Measurements from ENCODE around the gene METTL6.

The METTL6 gene

GRCh38 chr3:15455756-15456155, 28.4 kb upstream of the METTL6 start:
- TF ChIP-seq CTCF (IDR thresholded peaks at IDR 0.05; ENCODE audit: low read depth, low read length, missing control alignments) = no peak
- no peak for DNase-seq (ENCODE audit: low read depth)
- H3K4me3 ChIP-seq (ENCODE audit: low read depth, low read length) = no peak overlapping the region

- H3K4me3 ChIP-seq (ENCODE audit: low read depth, low read length) = no peak overlapping the region
- no peak for TF ChIP-seq CTCF (IDR thresholded peaks at IDR 0.05; ENCODE audit: low read depth, low read length, missing control alignments)
- no peak for DNase-seq (ENCODE audit: low read depth)
Measured at GRCh38 chr3:15454965-15455364, 27.6 kb upstream of the METTL6 start.

GRCh38 chr3:15453991-15454625, 26.8 kb upstream of the METTL6 start:
- DNase-seq (ENCODE audit: low read depth) = no peak
- no peak for TF ChIP-seq CTCF (IDR thresholded peaks at IDR 0.05; ENCODE audit: low read depth, low read length, missing control alignments)
- H3K4me3 ChIP-seq (ENCODE audit: low read depth, low read length) = no peak overlapping the region

- no peak for DNase-seq (ENCODE audit: low read depth)
- H3K4me3 ChIP-seq (ENCODE audit: low read depth, low read length) = no peak overlapping the region
- TF ChIP-seq CTCF (IDR thresholded peaks at IDR 0.05; ENCODE audit: low read depth, low read length, missing control alignments) = no peak
Measured at GRCh38 chr3:15453501-15453900, 26.2 kb upstream of the METTL6 start.

DNA sequence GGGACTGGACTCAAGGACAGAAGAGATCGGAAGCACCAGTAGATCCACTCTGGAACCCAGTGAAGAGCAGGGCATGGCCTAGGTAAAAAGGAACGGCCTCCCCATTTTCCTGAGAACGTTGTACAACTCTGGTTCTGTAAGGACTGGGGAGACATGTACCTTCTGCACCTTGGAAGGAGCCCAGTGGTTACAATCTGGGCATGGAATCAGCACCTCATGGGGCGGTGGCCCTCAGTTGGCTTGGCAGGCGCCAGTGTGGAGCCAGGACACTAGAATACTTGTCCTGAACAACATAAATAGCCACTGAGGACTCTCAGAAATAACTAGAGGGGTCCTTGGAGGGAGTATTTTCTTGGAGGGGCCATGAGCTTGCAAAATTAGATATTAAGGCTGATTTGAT, 25.6 kb upstream of the METTL6 start:
- TF ChIP-seq CTCF (IDR thresholded peaks at IDR 0.05; ENCODE audit: low read depth, low read length, missing control alignments) = no peak
- no peak for DNase-seq (ENCODE audit: low read depth)
- H3K4me3 ChIP-seq (ENCODE audit: low read depth, low read length) = no peak overlapping the region

DNA sequence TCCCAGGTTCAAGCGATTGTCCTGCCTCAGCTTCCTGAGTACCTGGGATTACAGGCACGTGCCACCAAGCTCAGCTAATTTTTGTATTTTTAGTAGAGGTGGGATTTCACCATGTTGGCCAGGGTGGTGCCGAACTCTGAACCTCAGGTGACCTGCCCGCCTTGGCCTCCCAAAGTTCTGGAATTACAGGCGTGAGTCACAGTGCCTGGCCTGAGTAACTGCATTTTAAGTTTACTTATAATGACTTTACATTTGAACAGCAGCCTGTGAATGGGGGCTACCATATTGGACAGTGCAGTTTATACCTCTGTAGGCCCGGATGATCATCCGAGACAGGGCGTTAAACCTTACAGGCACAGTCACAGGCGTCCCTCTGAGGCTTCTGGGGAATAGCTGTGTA, 24.8 kb upstream of the METTL6 start:
- no peak overlapping the region for H3K4me3 ChIP-seq (ENCODE audit: low read depth, low read length)
- TF ChIP-seq CTCF (IDR thresholded peaks at IDR 0.05; ENCODE audit: low read depth, low read length, missing control alignments) = no peak
- no peak for DNase-seq (ENCODE audit: low read depth)

Measured in GM12864 (cell line).